AG09319 (cell line): ENCODE measurements around the gene CWC22.
"Not testable (repeated sequence)": the region's sequence is repeated elsewhere in the genome, so short reads cannot be mapped to it uniquely, and the experiment has no call there.

ENCODE experiments used
- DNase-seq: peaks from one replicate; pipeline ENCODE4 v3.0.0-alpha.2; 2010; ENCODE audit warnings: low read depth; ENCODE audit errors: extremely low read depth
- TF ChIP-seq, protein P1 (sequence below): IDR thresholded peaks from 2 replicates; pipeline ENCODE4 v1.5.1; 2011; ENCODE audit warnings: low read depth, mild to moderate bottlenecking, inconsistent platforms, low read length, moderate library complexity

Gene CWC22

DNA sequence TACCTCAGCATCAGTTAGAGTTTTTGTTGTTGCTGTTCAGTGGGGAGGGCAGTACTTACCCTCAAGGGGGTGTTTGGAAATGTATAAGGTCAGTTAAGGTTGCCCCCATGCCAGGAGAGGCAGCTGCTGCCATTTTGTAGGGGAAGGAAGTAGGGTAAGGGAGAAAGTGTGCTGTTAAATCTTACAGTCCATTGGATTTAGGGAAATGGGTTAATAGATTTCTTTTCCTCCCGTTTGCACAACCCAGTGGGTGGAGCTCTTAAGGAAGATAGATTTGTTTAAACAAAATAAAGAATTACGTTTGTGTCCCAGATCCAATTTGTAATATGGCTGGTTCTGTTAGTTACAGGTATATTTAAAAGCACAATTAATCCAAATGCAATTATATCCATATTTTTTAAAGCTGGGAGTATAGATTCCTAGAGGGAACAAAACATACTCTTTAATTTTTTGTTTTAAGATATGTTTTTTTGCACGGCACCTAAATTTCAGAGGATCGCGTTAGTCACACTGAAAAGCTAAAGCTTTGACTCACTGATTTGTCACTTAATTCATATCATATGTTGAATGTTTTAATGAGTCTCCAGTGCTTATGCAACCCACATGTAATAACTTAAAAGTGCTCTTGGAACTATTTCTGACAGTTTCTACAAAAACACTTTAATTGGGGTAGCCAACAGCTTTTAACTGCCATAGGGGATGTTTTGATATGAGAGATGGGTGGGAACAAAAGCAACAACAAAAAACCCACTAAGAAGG is 9.0 kb upstream of the CWC22 start:
- TF ChIP-seq, protein P1, sequence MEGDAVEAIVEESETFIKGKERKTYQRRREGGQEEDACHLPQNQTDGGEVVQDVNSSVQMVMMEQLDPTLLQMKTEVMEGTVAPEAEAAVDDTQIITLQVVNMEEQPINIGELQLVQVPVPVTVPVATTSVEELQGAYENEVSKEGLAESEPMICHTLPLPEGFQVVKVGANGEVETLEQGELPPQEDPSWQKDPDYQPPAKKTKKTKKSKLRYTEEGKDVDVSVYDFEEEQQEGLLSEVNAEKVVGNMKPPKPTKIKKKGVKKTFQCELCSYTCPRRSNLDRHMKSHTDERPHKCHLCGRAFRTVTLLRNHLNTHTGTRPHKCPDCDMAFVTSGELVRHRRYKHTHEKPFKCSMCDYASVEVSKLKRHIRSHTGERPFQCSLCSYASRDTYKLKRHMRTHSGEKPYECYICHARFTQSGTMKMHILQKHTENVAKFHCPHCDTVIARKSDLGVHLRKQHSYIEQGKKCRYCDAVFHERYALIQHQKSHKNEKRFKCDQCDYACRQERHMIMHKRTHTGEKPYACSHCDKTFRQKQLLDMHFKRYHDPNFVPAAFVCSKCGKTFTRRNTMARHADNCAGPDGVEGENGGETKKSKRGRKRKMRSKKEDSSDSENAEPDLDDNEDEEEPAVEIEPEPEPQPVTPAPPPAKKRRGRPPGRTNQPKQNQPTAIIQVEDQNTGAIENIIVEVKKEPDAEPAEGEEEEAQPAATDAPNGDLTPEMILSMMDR: no peak
- peak; percentile 75 for DNase-seq

DNA sequence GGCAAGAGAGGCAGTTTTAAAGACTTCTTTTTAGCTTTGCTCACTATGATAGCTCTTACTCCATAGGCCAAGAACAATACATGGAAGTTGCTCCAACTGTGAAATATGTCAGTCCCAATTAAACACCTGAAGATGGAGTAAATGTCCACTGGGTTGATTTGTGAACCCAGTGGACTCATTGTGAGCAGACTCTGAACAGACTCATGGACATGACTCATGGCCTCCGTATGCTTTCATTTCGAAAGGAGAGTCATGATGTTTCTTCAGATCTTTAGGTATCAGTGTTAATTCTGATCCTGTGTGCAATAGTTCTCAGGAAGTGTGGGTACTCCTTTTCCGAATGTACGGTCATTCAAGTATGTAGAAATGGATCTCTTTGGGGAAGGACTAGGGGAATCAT is 5.4 kb upstream of the CWC22 start:
- DNase-seq: no peak
- TF ChIP-seq, protein P1: no peak

DNA sequence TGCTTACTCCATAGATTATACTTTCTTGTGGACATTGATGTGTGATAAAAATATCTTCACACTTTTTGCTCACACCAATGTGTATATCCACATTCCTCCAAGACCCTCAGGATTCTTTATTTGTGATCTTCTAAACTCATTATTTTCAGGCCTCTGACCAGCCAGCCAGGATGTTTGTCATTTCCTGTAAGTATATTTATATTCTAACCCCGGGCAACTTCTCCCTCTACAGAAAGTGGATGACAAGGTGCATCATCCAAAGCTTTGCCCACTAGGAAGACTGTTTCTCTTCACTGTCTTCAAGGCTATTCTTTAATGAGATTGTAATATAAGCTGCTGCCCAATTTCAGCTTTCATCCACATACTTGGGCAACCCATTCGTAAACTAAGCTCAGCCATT is 3.6 kb upstream of the CWC22 start:
- no peak for DNase-seq
- TF ChIP-seq, protein P1: no peak

DNA sequence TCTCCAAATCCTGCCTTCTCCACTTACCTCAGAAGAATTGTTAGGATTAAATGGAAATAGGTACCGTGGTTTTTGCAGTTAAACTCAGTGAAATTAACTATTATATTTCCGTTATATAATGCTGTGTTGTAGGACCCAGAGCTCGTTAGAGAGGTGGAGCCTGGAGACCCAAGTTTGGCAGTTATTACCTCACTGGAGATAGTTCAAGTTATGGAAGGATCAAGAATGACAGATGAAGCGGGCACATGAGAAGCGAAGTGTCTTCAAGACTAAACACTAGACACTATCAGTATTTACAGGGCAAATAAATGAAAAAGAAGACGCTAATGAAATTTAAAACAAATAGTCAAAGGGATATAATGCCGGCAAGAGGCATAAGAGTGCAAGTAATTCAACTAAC is 866 bp downstream of the CWC22 start:
- DNase-seq: no peak
- TF ChIP-seq, protein P1: no peak

DNA sequence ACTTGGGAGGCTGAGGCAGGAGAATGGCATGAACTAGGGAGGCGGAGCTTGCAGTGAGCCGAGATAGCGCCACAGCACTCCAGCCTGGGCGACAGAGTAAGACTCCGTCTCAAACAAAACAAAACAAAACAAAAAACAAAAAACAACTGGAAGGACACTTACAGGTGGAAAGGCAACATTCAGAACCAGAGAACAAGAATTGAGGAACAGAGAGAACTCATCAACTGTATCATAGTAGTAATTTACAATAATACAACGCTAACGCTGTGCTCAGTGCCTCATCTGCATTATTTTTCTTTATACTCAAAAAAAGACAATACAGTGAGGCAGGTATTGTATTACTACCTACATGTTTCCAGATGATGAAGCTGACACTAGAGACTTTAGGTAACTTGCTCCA is 1.6 kb downstream of the CWC22 start:
- DNase-seq: not testable (repeated sequence)

DNA sequence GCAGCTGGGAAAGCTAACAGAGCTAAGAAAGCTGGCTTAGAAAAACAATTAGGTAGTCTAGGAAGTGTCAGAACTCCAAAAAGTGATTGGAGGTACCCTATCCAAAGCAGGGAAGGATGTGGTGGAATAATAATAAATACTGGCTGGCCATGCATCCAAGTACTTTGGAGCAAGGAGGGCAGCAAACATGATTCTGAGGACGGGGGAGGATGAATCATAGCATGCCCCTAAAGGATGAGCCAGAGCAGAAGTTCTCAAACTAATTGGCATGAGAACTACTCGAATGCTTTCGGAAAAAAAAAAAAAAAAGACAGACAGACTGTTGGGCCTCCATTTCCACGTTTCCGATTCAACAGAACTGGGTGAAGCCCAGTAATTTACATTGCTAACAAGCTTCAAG is 2.4 kb downstream of the CWC22 start:
- no peak for DNase-seq
- TF ChIP-seq, protein P1: no peak

DNA sequence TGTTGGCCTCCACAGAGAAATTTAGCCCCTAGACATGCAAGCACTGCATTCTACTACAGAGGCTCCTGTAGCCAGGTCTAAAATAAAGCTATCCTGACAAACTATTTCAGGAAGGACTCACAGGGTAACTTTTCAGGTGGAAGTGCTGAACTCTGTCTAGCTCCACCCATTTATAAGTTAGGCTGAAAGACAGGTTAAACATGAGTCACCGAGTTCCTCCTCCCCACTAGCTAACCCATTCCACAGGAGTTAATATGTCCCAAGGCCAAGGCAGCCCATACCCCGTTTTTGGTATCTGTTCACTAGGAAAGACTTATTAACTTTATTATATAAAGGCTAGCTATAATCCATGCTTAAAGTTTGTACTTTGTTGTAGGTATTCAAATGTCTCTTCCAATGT is 3.5 kb downstream of the CWC22 start:
- TF ChIP-seq, protein P1: no peak
- DNase-seq: no peak

DNA sequence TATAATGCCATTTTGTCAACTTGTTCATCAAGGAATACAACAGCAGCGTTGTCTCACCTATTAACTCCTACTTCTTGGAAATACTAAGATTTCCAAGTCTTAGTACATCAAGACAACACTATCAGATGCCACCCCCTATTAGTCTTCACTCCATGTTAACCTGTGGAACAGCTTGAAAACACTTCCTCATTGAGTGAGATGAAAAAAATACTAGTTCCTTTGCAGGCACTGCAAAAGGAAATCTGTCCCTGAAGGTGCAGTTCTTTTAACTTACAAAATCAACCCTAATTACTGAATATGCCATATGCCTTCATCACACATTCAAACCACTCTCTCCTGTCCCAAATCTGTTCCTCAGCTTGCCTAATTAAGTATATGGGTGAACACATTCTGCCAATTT is 4.0 kb downstream of the CWC22 start:
- DNase-seq: no peak
- TF ChIP-seq, protein P1: no peak
